GM23338 (cell line): ENCODE results near the gene NUDT16L1. TPM values are rescaled to one million over a fixed set of nuclear protein-coding genes. Genes with fewer than 3 reads are reported as not detected.
A peak's percentile ranks its signal among the peaks of the same experiment; 100 is the strongest.

Experiments
- ATAC-seq: fragments of 200-7000 bp; cut with Tn5 transposase; 3 replicates; pipeline ENCODE4 v1.9.1; 2020
- DNase-seq: peaks from one replicate; pipeline ENCODE4 v3.0.0-alpha.2; 2015; ENCODE audit warnings: low spot score
- H2AFZ ChIP-seq: fragments of 200-600 bp; sonication (generic); 2 replicates; pipeline ENCODE4 v1.8.0; 2016; ENCODE audit warnings: antibody characterized with exemption, mild to moderate bottlenecking, moderate library complexity
- H3F3A ChIP-seq: fragments of 200-600 bp; sonication (generic); replicated peaks from 2 replicates; pipeline ENCODE4 v1.8.0; 2017; ENCODE audit warnings: antibody characterized with exemption, mixed run types, low read depth
- H3K27ac ChIP-seq: fragments of 200-600 bp; sonication (generic); 2 replicates; pipeline ENCODE4 v1.6.1; 2016; ENCODE audit warnings: low read depth
- H3K27me3 ChIP-seq: fragments of 200-600 bp; sonication (generic); 2 replicates; pipeline ENCODE4 v1.8.0; 2016; ENCODE audit warnings: mild to moderate bottlenecking, mixed run types, moderate library complexity; ENCODE audit not compliant: insufficient read depth
- H3K36me3 ChIP-seq: fragments of 200-600 bp; sonication (generic); 2 replicates; pipeline ENCODE4 v1.8.0; 2016; ENCODE audit warnings: mild to moderate bottlenecking; ENCODE audit not compliant: insufficient read depth
- H3K4me1 ChIP-seq: fragments of 200-600 bp; sonication (generic); 2 replicates; pipeline ENCODE4 v1.8.0; 2016; ENCODE audit warnings: mild to moderate bottlenecking, moderate library complexity; ENCODE audit not compliant: insufficient read depth
- H3K4me2 ChIP-seq: fragments of 200-600 bp; sonication (generic); 2 replicates; pipeline ENCODE4 v1.7.1; 2017; ENCODE audit warnings: mixed run types
- H3K4me3 ChIP-seq: fragments of 200-600 bp; sonication (generic); 2 replicates; pipeline ENCODE4 v1.6.1; 2016; ENCODE audit warnings: mixed run types
- H3K79me2 ChIP-seq: fragments of 200-600 bp; sonication (generic); replicated peaks from 2 replicates; pipeline ENCODE4 v1.8.0; 2017; ENCODE audit warnings: mild to moderate bottlenecking; ENCODE audit not compliant: insufficient read depth
- H3K9me2 ChIP-seq: fragments of 200-600 bp; sonication (generic); 2 replicates; pipeline ENCODE4 v1.8.0; 2017; ENCODE audit not compliant: insufficient read depth
- H4K20me1 ChIP-seq: fragments of 200-600 bp; sonication (generic); replicated peaks from 2 replicates; pipeline ENCODE4 v1.8.0; 2017; ENCODE audit warnings: mild to moderate bottlenecking; ENCODE audit not compliant: insufficient read depth
- H3K27ac Mint-ChIP-seq: 2 replicates; pipeline ENCODE4 v1.8.0; 2020; ENCODE audit warnings: inconsistent platforms, mild to moderate bottlenecking, moderate library complexity, mixed read lengths
- H3K27me3 Mint-ChIP-seq: 3 replicates; pipeline ENCODE4 v1.8.0; 2022; ENCODE audit warnings: low read depth, mild to moderate bottlenecking, moderate library complexity, mixed read lengths, inconsistent platforms; ENCODE audit not compliant: insufficient read depth, poor library complexity
- H3K36me3 Mint-ChIP-seq: 3 replicates; pipeline ENCODE4 v1.8.0; 2021; ENCODE audit warnings: low read depth, mild to moderate bottlenecking, inconsistent platforms, moderate library complexity, mixed read lengths
- H3K4me1 Mint-ChIP-seq: 3 replicates; pipeline ENCODE4 v1.8.0; 2020; ENCODE audit warnings: mild to moderate bottlenecking, inconsistent platforms, mixed read lengths
- H3K4me3 Mint-ChIP-seq: 3 replicates; pipeline ENCODE4 v1.8.0; 2021; ENCODE audit warnings: moderate library complexity, mild to moderate bottlenecking, inconsistent platforms, mixed read lengths
- H3K9me3 Mint-ChIP-seq: 3 replicates; pipeline ENCODE4 v1.8.0; 2020; ENCODE audit warnings: moderate library complexity, mild to moderate bottlenecking, inconsistent platforms, mixed read lengths
- CTCF ChIP-seq, 2 experiments: fragments of 200-600 bp in 1 of 2; sonication (generic) in 1 of 2; conservative IDR thresholded peaks; 2 replicates each; pipeline versions ENCODE4 v1.5.1 to v1.6.1; 2016 to 2017; ENCODE audit warnings: antibody characterized with exemption in 2 of 2, low read depth in 2 of 2, mild to moderate bottlenecking in 2 of 2, moderate library complexity in 1 of 2
- EZH2 ChIP-seq: fragments of 200-600 bp; sonication (generic); IDR thresholded peaks from one replicate; pipeline ENCODE4 v1.8.0; 2017; ENCODE audit warnings: antibody characterized with exemption, mild to moderate bottlenecking, low read depth; ENCODE audit not compliant: unreplicated experiment
- EZH2phosphoT487 ChIP-seq: fragments of 200-600 bp; sonication (generic); IDR thresholded peaks from one replicate; pipeline ENCODE4 v1.8.1; 2018; ENCODE audit warnings: antibody characterized with exemption; ENCODE audit not compliant: unreplicated experiment
- JUNB ChIP-seq: IDR thresholded peaks from one replicate; pipeline ENCODE4 v1.6.1; 2016; ENCODE audit warnings: antibody characterized with exemption; ENCODE audit not compliant: unreplicated experiment
- NANOG ChIP-seq: IDR thresholded peaks from 2 replicates; pipeline ENCODE4 v1.6.1; 2016; ENCODE audit warnings: antibody characterized with exemption, borderline replicate concordance
- POLR2AphosphoS5 ChIP-seq: IDR thresholded peaks from 2 replicates; pipeline ENCODE4 v1.6.1; 2016; ENCODE audit warnings: antibody characterized with exemption, low read depth
- REST ChIP-seq: IDR thresholded peaks from one replicate; pipeline ENCODE4 v1.6.1; 2018; ENCODE audit warnings: antibody characterized with exemption; ENCODE audit not compliant: unreplicated experiment
- STAT1 ChIP-seq: IDR thresholded peaks from one replicate; pipeline ENCODE4 v1.6.1; 2016; ENCODE audit warnings: antibody characterized with exemption; ENCODE audit not compliant: unreplicated experiment
- ZNF114 ChIP-seq: fragments of 250-450 bp; sonication (Bioruptor Pico); IDR thresholded peaks from 2 replicates; pipeline ENCODE4 v1.5.0; 2020; ENCODE audit warnings: mild to moderate bottlenecking, moderate library complexity
- ZNF331 ChIP-seq: fragments of 250-450 bp; sonication (Bioruptor Pico); IDR thresholded peaks from 2 replicates; pipeline ENCODE4 v1.5.0; 2020; ENCODE audit warnings: low read depth, mild to moderate bottlenecking, moderate library complexity
- polyA plus RNA-seq: library from polyadenylated mRNA; unstranded; fragments of >200 nt; fragmentation: Nextera tagmentation; extraction: Ambion mirVana; gene quantifications from 2 replicates; pipeline ENCODE4 v1.2.1, GENCODE V29; 2016
- total RNA-seq: library from RNA; depleted of rRNA; stranded (reverse); fragments of >200 nt; shearing (Covaris generic); gene quantifications from 2 replicates; pipeline ENCODE4 v1.2.3, GENCODE V29; 2014

NUDT16L1 gene
- total and polyA plus RNA-seq, 2 experiments from 2014 or later: 37.1 to 80.4 TPM

GRCh38 chr16:4654011-4654963 lies 39.1 kb upstream of the NUDT16L1 start:
- TF ChIP-seq JUNB: no peak
- TF ChIP-seq EZH2: no peak
- no peak for TF ChIP-seq STAT1
- Histone ChIP-seq H3K4me3 (no peak overlapping the region), H3K4me2 (no peak overlapping the region), H3K9me2 (no peaks in the 10 kb centered on the region), H3K27me3 (no peaks in the 10 kb centered on the region), H2AFZ (no peak overlapping the region), H3K27ac (no peak overlapping the region), H3K4me1 (no peaks in the 10 kb centered on the region), H3K79me2 (no peaks in the 10 kb centered on the region), H3F3A (no peaks in the 10 kb centered on the region), H3K36me3 (no peaks in the 10 kb centered on the region), H4K20me1 (0 out of 2 replicates have a peak, but pooled peaks cover 5% of the 10 kb centered on the region)
- Mint-ChIP-seq H3K27ac (peak overlapping the region; percentile 52), H3K27me3 (peaks cover 6% of the 10 kb centered on the region), H3K4me1 (no peaks in the 10 kb centered on the region), H3K9me3 (no peaks in the 10 kb centered on the region; the same call in 2 of the 3 replicates), H3K36me3 (peaks cover 30% of the 10 kb centered on the region), H3K4me3 (no peak overlapping the region)
- no peak for ATAC-seq
- no peak for DNase-seq

GRCh38 chr16:4654964-4655590 lies 38.3 kb upstream of the NUDT16L1 start:
- H3K36me3 Mint-ChIP-seq: peaks cover 26% of the 10 kb centered on the region
- DNase-seq: no peak
- TF ChIP-seq NANOG: no peak
- TF ChIP-seq REST: no peak
- TF ChIP-seq ZNF114 (CRISPR knock-in tag): no peak
- TF ChIP-seq POLR2AphosphoS5: no peak
- no peak for TF ChIP-seq EZH2
- no peak for TF ChIP-seq ZNF331 (CRISPR knock-in tag)
- TF ChIP-seq CTCF (conservative IDR thresholded peaks at IDR 0.05; ENCODE audit: low read depth in 2 of 2): no peak
- no peak for TF ChIP-seq STAT1
- TF ChIP-seq EZH2phosphoT487: no peak

More at GRCh38 chr16:4654964-4655590, 38.3 kb upstream of the NUDT16L1 start:
- no peaks in the 10 kb centered on the region for H3K9me2 ChIP-seq
- Mint-ChIP-seq H3K9me3 (no peaks in the 10 kb centered on the region), H3K27me3 (peaks cover 6% of the 10 kb centered on the region), H3K4me3 (no peak overlapping the region), H3K27ac (no peak overlapping the region), H3K4me1 (no peaks in the 10 kb centered on the region)
- no peak overlapping the region for H3K4me2 ChIP-seq
- ATAC-seq: no peak
- no peak overlapping the region for H3K27ac ChIP-seq
- H3F3A ChIP-seq: no peaks in the 10 kb centered on the region
- 0 out of 2 replicates have a peak, but pooled peaks cover 5% of the 10 kb centered on the region for H4K20me1 ChIP-seq
- no peak overlapping the region for H3K4me3 ChIP-seq
- H3K79me2 ChIP-seq: no peaks in the 10 kb centered on the region
- H3K27me3 ChIP-seq: no peaks in the 10 kb centered on the region
- no peak overlapping the region for H2AFZ ChIP-seq
- H3K4me1 ChIP-seq: no peaks in the 10 kb centered on the region
- no peaks in the 10 kb centered on the region for H3K36me3 ChIP-seq
